WTC11 (cell line): ENCODE results near the gene TANC1. TPM values are rescaled to one million over a fixed set of nuclear protein-coding genes. Genes with fewer than 3 reads are reported as not detected.
A peak's percentile ranks its signal among the peaks of the same experiment; 100 is the strongest.

ENCODE experiments used
- ATAC-seq: fragments of 200-7000 bp; cut with Tn5 transposase; 2 replicates; pipeline ENCODE4 v1.10.0; 2021; ENCODE audit warnings: mild to moderate bottlenecking, moderate library complexity
- CTCF ChIA-PET: fragments of 300-600 bp; sonication (Branson Sonifier 250); formaldehyde crosslinking; loops from one replicate; lab custom pipeline; 2021; ENCODE audit warnings: antibody characterized with exemption; lab: Charles Lee
- POLR2A ChIA-PET: fragments of 350-600 bp; sonication (Branson Sonifier 250); formaldehyde crosslinking; loops from one replicate; lab custom pipeline; 2021; ENCODE audit warnings: antibody characterized with exemption; lab: Charles Lee
- DNase-seq: peaks from one replicate; pipeline ENCODE4 v3.0.0; 2021; ENCODE audit warnings: low spot score
- H3K27ac Mint-ChIP-seq: 2 replicates; pipeline ENCODE4 v1.8.0; 2021; ENCODE audit warnings: mixed read lengths
- H3K27me3 Mint-ChIP-seq: 2 replicates; pipeline ENCODE4 v1.8.0; 2021; ENCODE audit warnings: low read depth, mild to moderate bottlenecking, moderate library complexity, mixed read lengths
- H3K36me3 Mint-ChIP-seq: 2 replicates; pipeline ENCODE4 v1.8.0; 2021; ENCODE audit warnings: mixed read lengths
- H3K4me1 Mint-ChIP-seq: 2 replicates; pipeline ENCODE4 v1.8.0; 2022; ENCODE audit warnings: mixed read lengths
- H3K4me3 Mint-ChIP-seq: 2 replicates; pipeline ENCODE4 v1.8.0; 2021; ENCODE audit warnings: mild to moderate bottlenecking, moderate library complexity, mixed read lengths
- H3K9me3 Mint-ChIP-seq: 2 replicates; pipeline ENCODE4 v1.8.0; 2021; ENCODE audit warnings: mixed read lengths
- AR ChIP-seq: fragments of 250-450 bp; sonication (Bioruptor Pico); IDR thresholded peaks from 2 replicates; pipeline ENCODE4 v1.9.0; 2021; ENCODE audit warnings: mild to moderate bottlenecking
- ATF6 ChIP-seq: sonication (generic); formaldehyde crosslinking; IDR thresholded peaks from 2 replicates; pipeline ENCODE4 v1.8.1; 2023; ENCODE audit warnings: mild to moderate bottlenecking, missing genetic modification reagents
- CDX4 ChIP-seq: fragments of 250-450 bp; sonication (Bioruptor Pico); IDR thresholded peaks from 2 replicates; pipeline ENCODE4 v1.9.0; 2021; ENCODE audit warnings: moderate library complexity, mild to moderate bottlenecking, inconsistent platforms, borderline replicate concordance
- CREM ChIP-seq: sonication (generic); formaldehyde crosslinking; IDR thresholded peaks from 2 replicates; pipeline ENCODE4 v1.8.1; 2022; ENCODE audit warnings: mild to moderate bottlenecking, missing genetic modification reagents, moderate library complexity
- E2F5 ChIP-seq: sonication (generic); formaldehyde crosslinking; IDR thresholded peaks from 2 replicates; pipeline ENCODE4 v1.8.1; 2022; ENCODE audit warnings: mild to moderate bottlenecking, moderate library complexity, missing genetic modification reagents
- EMX1 ChIP-seq: fragments of 250-450 bp; sonication (Bioruptor Pico); IDR thresholded peaks from 2 replicates; pipeline ENCODE4 v1.8.0; 2021; ENCODE audit warnings: mild to moderate bottlenecking
- ESRRA ChIP-seq: sonication (generic); formaldehyde crosslinking; IDR thresholded peaks from 2 replicates; pipeline ENCODE4 v1.8.1; 2022; ENCODE audit warnings: mild to moderate bottlenecking, missing genetic modification reagents, borderline replicate concordance
- GTF2I ChIP-seq: fragments of 250-450 bp; sonication (Bioruptor Pico); conservative IDR thresholded peaks from 2 replicates; pipeline ENCODE4 v1.4.0; 2021; ENCODE audit warnings: mild to moderate bottlenecking
- HMGA2 ChIP-seq: fragments of 250-450 bp; sonication (Bioruptor Pico); IDR thresholded peaks from 2 replicates; pipeline ENCODE4 v1.4.0; 2021; ENCODE audit warnings: mild to moderate bottlenecking, moderate library complexity
- JAZF1 ChIP-seq: fragments of 250-450 bp; sonication (Bioruptor Pico); IDR thresholded peaks from 2 replicates; pipeline ENCODE4 v1.9.0; 2021; ENCODE audit warnings: moderate library complexity, mild to moderate bottlenecking, inconsistent platforms
- KAT7 ChIP-seq: sonication (generic); formaldehyde crosslinking; IDR thresholded peaks from 2 replicates; pipeline ENCODE4 v1.8.1; 2023; ENCODE audit warnings: missing genetic modification reagents, mild to moderate bottlenecking, borderline replicate concordance
- NFATC4 ChIP-seq: fragments of 250-450 bp; sonication (Bioruptor Pico); IDR thresholded peaks from 2 replicates; pipeline ENCODE4 v1.9.0; 2021; ENCODE audit warnings: mild to moderate bottlenecking
- NFYB ChIP-seq: sonication (generic); formaldehyde crosslinking; conservative IDR thresholded peaks from 2 replicates; pipeline ENCODE4 v1.8.0; 2022; ENCODE audit warnings: low read depth, missing genetic modification reagents
- NR2C2 ChIP-seq: sonication (generic); formaldehyde crosslinking; IDR thresholded peaks from 2 replicates; pipeline ENCODE4 v1.8.0; 2022; ENCODE audit warnings: mild to moderate bottlenecking, missing genetic modification reagents
- OVOL2 ChIP-seq: fragments of 250-450 bp; sonication (Bioruptor Pico); IDR thresholded peaks from 2 replicates; pipeline ENCODE4 v1.9.0; 2021; ENCODE audit warnings: mild to moderate bottlenecking, borderline replicate concordance
- PRRX2 ChIP-seq: fragments of 250-450 bp; sonication (Bioruptor Pico); IDR thresholded peaks from 2 replicates; pipeline ENCODE4 v1.8.0; 2021; ENCODE audit warnings: mild to moderate bottlenecking
- SMAD3 ChIP-seq: sonication (generic); formaldehyde crosslinking; IDR thresholded peaks from 2 replicates; pipeline ENCODE4 v1.8.0; 2022; ENCODE audit warnings: missing genetic modification reagents, mild to moderate bottlenecking, borderline replicate concordance
- ZNF281 ChIP-seq: sonication (generic); formaldehyde crosslinking; IDR thresholded peaks from 2 replicates; pipeline ENCODE4 v1.8.0; 2023; ENCODE audit warnings: mild to moderate bottlenecking, missing genetic modification reagents
- ZNF317 ChIP-seq: sonication (generic); formaldehyde crosslinking; IDR thresholded peaks from 2 replicates; pipeline ENCODE4 v1.8.1; 2023; ENCODE audit warnings: low read depth, mild to moderate bottlenecking, moderate library complexity, missing genetic modification reagents, borderline replicate concordance
- total RNA-seq: library from RNA; stranded (reverse); gene quantifications from 3 replicates; pipeline ENCODE4 v1.2.3, GENCODE V29; 2021
- TF ChIP-seq, protein P1 (sequence below): sonication (generic); formaldehyde crosslinking; IDR thresholded peaks from 2 replicates; pipeline ENCODE4 v1.8.1; 2023; ENCODE audit warnings: mild to moderate bottlenecking, missing genetic modification reagents

The TANC1 gene
- total RNA-seq, 1 experiment from 2014 or later: 11.6 TPM

DNA sequence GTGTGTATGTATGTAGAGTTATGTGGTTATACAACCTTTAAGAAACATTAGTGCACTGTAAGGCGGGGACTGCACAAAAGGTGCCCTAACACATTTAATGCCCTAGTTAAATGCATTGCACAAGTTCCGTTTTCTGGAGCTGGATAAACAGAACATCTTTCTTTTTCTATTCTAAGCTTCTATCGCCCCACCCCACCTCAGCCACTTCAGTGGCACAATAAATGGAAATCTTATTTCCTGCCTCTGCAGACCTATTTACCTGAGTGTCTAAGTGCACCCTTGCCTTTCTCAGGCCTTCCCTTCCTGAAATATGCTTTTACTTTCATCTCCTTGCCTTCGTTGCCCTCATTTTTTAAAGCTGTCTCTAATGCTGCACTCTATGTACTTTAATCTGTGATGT lies 123.5 kb downstream of the TANC1 start:
- ChIA-PET CTCF (interaction anchor here (2.8 kb wide), 1 partner anchor 27 kb away, joined by 17 read pairs; no protein-coding TSS in a partner anchor), POLR2A (no interaction called here)
- Mint-ChIP-seq H3K4me3 (no peak overlapping the region), H3K27me3 (no peaks in the 10 kb centered on the region), H3K9me3 (peaks cover 14% of the 10 kb centered on the region), H3K4me1 (peaks cover 2% of the 10 kb centered on the region), H3K27ac (no peak overlapping the region), H3K36me3 (peaks cover 14% of the 10 kb centered on the region)
- DNase-seq (no peak), ATAC-seq (no peak)
- no peak for TF ChIP-seq NFYB (CRISPR knock-in tag)
- TF ChIP-seq EMX1: no peak
- TF ChIP-seq, protein P1, sequence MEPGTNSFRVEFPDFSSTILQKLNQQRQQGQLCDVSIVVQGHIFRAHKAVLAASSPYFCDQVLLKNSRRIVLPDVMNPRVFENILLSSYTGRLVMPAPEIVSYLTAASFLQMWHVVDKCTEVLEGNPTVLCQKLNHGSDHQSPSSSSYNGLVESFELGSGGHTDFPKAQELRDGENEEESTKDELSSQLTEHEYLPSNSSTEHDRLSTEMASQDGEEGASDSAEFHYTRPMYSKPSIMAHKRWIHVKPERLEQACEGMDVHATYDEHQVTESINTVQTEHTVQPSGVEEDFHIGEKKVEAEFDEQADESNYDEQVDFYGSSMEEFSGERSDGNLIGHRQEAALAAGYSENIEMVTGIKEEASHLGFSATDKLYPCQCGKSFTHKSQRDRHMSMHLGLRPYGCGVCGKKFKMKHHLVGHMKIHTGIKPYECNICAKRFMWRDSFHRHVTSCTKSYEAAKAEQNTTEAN (CRISPR knock-in tag): no peak

DNA sequence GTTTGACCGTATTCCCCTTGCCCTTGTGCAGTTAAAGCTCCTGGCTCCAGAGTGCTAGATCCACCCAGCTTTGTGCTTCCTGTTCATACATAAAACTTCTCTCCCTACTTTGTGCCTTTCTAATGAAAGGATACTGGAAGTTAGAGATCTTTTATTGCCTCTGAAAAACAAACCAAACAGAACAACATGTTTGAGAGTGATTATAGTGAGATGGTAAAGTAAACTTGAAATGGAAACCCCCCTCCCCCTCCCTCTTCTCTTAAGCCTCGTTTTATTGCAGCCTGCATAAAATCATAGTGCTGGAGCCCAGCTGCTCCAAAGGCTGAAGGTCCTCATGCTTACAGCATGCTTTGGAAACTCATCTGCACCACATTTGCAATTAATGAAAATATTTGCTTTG lies 125.1 kb downstream of the TANC1 start:
- Mint-ChIP-seq H3K36me3 (peaks cover 16% of the 10 kb centered on the region), H3K9me3 (peaks cover 15% of the 10 kb centered on the region), H3K27me3 (no peaks in the 10 kb centered on the region), H3K27ac (peak overlapping the region; percentile 20; the same call in 1 of the 2 replicates), H3K4me3 (no peak overlapping the region), H3K4me1 (peaks cover 2% of the 10 kb centered on the region)
- CTCF ChIA-PET: interaction anchor here (2.8 kb wide), 1 partner anchor 25 kb away, joined by 17 read pairs; no protein-coding TSS in a partner anchor
- DNase-seq: no peak
- POLR2A ChIA-PET: no interaction called here
- TF ChIP-seq PRRX2 (CRISPR knock-in tag) (no peak), ESRRA (no peak), KAT7 (CRISPR knock-in tag) (no peak), ZNF281 (CRISPR knock-in tag) (no peak), ATF6 (CRISPR knock-in tag) (no peak), JAZF1 (CRISPR knock-in tag) (no peak), NR2C2 (no peak), OVOL2 (CRISPR knock-in tag) (no peak), HMGA2 (CRISPR knock-in tag) (no peak), SMAD3 (CRISPR knock-in tag) (no peak), AR (CRISPR knock-in tag) (no peak), E2F5 (CRISPR knock-in tag) (no peak), ZNF317 (no peak), NFATC4 (CRISPR knock-in tag) (no peak), CDX4 (no peak), GTF2I (CRISPR knock-in tag) (no peak), CREM (no peak)
- ATAC-seq: no peak
